NCI-H82 (cell line): Measurements from ENCODE around the gene FAM234B.

ENCODE experiments used
- DNase-seq: peaks from one replicate; lab custom pipeline; 2025; lab: John Stamatoyannopoulos, UW

The FAM234B gene

GRCh38 chr12:13093191-13093847 is 49.1 kb downstream of the FAM234B start:
- DNase-seq, result peak; percentile 88

GRCh38 chr12:13093848-13094220 is 49.7 kb downstream of the FAM234B start:
- peak; percentile 92 for DNase-seq

DNA sequence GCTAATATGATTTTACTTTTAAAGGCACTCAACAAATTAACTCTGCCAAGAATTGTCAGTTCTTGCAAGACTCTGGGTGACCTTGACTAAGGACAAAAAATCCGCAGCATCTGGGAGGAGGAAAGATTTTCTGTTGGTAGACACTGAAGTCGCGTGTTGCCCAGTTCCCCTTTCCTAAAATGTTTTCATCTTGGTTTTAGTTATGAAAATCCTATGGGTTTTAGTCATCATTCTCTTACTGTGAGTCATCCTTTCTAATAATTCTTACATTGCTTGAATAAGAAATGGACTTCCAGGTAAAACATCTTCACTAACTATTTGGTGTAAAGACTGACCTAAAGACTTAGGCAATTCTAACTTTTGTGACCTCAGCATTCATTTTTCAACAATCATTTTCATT is 50.2 kb downstream of the FAM234B start:
- DNase-seq, result peak; percentile 69

GRCh38 chr12:13095266-13095995 is 51.2 kb downstream of the FAM234B start:
- DNase-seq, result peak; percentile 99

DNA sequence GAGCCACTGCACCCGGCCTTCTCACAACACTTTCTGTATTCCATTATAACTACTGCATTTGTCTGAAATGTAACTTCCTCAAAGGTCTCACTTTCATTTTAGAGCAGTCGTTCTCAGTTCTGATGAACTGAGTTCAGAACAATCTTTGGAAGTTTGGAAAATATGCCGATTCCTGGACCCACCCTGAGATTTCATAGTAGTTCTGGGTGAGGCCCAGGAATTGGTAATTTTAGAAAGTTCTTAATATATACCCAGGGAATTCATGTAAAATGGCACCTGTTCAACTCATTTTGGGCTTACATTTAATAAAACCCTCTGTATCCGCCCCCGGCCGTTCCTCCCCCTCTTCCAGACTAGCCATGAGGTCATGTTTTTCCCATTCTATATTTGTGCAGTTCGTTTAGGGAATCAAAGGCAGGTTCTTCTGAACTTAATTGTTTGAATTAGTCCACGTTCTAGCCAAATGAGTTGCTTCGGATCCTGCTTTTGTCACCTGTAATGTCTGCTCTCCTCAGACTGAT is 53.4 kb downstream of the FAM234B start:
- no peak for DNase-seq

- no peak for DNase-seq
Observed at GRCh38 chr12:13099066-13099843, 55.1 kb downstream of the FAM234B start.

GRCh38 chr12:13099844-13100604 is 55.8 kb downstream of the FAM234B start:
- no peak for DNase-seq

DNA sequence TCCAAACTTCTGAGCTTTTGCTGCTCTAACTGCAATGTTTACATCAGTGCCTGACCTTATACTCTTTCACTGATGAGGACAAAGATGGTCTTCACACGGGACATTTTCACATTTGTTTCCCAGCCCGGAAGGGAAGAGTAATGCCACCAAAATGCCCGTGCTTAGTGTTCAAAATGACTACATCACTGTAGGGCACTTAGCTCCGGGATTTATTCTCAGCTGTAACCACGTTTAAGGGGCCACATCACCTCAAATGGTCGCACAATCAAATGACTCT is 56.4 kb downstream of the FAM234B start:
- DNase-seq, result no peak

GRCh38 chr12:13100882-13101769 is 56.9 kb downstream of the FAM234B start:
- DNase-seq, result peak; percentile 92

DNA sequence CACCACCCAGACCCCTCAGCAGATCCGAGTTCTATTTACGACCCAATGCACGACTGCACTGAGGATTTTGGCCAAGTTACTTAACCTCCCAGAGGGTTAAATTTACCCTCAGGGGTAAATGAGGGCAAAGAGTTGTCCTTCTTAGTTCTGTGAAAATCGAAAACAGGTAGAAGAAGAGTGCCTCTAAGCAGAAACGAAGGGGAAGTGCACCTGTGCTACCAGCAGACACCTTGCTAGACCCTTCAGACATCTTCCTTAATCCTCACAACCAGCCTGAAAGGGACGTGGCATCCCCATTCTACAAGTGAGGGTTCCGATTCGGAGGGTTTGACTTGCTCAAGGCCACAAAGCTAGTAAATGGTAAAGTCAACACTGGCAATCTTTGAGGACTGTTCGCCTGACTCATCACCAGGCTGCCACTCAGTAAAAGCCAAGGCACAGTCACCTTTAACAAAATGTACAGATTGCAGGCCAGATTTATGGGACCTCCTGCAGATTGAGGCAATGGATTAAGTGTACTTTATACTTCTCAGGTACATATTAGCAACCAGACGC is 57.7 kb downstream of the FAM234B start:
- DNase-seq, result peak; percentile 23

DNA sequence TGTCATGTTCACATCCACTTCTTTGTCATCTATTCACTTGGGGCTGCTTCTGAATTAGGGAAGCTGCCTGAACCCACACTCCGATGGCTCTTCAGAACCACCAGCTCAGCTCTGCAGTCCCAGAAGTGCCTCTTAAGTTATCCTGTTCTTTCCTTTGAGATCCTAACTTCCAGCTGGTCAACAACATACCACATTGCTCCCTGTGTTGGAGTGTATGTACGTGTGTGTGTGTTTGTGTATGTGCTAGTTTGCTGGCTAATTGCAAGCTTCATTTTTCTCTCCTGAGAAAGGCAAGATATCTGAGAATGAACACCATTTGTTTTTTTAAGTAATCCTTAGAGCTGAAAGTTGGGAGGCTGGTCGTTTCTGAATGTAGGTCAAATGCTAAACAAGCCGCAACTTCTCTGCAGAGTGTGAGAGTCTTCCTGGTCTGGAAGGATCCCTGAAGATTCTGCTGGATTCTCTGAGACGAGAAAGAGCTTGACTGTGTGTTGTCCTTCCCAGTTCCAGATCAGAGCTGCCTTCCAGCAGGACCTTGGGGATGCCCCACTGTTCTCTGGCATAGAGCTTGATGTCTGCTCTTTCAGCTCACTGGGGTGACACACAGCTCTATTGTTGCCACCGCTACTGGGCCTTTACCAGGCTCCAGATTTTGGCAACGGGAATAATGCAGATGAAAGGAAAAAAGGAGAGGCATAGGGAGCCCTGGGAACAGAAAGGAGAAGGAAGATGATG is 58.4 kb downstream of the FAM234B start:
- DNase-seq, result no peak

DNA sequence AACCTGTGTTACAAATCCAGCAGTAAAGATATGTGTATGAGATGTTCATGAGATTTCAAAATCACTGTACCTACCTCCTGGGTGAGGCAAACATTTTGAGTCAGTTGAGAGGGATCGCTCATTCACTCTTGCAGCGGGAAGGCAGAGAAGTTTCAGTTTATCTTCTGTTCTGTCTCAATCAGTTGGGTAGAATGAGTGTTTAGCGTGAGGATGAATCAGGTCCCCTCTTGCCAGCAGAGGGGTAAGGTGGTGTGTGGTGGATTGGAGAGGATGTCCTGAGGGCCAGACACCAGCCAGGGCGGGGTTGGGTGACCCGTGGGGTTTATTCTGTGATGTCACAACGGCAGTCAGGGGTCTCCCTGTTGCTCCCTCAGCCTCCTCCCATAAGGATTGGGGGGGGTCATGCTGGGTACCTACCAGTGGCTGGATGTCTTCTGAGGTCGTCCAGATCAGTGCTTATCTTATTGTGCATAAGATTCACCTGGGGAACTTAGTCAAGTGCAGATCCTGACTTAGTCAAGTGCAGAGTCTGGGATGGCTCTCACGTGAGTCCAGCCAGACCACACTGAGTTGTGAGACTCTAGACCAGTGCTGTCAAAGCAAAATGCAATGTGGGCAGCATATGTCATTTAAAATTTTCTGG is 59.3 kb downstream of the FAM234B start, which contains the start of gene GSG1:
Gene GSG1 (minus strand): TSS at position 277 of the 643 bp plus-strand sequence. CDS start 155 bp downstream, at position 122.
- DNase-seq, result no peak

DNA sequence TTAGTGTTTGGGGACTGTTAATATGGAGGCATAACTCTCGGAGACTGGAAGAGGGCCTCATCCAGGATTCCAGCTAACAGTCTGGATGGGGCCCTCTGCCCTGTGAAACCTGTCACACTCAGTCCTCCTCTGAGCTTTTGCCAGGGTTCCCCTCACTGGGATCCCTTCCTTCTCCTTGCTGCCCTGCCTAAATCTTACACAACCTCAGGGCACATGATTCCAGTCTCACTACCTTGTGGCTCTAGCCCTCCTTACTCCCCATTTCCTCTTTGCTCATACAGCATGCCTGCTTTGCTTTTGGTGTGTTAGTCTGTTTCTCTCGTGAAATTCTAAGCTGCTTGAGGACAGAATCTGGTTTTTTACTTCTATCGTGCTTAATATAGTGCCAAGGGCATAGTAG is 60.2 kb downstream of the FAM234B start:
- DNase-seq, result no peak

DNA sequence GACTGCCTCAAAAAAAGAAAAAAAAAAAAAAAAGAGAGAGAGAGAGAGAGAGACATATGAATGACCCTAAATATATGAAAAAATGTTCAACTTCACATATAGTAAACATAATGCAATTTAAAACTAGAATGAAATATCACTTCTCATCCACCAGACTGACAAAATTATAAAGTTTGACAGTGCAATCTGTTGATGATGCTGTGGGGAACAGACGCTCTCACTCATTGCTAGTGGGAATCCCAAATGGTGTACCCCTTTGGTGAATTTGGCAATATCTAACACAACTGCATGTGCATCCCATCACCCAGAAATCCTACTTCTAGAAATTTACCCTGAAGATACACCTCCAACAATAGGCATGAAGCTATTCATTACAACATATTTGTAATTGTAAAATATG is 61.6 kb downstream of the FAM234B start:
- no peak for DNase-seq

GRCh38 chr12:13106666-13107065 is 62.5 kb downstream of the FAM234B start:
- DNase-seq, result no peak

- DNase-seq, result no peak
Observed at GRCh38 chr12:13112968-13113367, 68.8 kb downstream of the FAM234B start.

DNA sequence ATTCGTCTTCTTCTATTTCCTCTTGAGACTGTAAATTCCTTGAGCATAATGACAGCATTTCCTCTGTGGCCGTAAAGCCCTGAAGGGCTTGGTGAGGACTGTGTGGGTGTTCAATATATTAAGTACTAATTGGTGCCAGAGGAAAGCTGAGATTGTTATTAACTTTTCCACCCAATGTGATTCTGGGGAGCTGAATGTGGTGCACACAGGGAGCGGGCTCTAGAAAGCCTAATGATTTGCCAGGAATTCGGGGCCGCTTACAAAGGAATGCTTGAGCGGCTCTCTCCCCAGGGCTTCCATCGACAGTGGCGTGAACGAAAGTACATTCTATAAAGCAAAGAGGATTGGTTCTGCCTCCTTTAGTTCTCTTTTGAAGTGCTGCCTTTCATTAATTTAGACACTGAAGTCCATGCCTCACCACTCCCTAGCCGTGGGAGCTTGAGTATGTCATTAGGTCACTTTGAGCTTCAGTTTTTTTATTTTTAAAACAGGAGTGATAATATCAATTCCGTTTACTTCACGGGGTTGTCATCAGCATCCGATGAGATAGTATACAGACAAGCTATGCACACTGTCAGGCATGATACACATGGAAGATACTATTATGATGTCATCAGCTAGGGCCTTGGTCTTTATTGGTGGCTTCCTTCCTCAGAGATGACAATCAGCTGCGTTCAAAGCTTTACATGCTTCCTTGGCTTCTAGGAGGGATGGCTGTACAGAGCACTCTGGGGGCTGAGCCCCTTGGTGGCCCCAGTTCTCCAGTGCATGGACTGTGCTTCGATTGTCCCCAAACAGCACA is 70.3 kb downstream of the FAM234B start:
- DNase-seq, result no peak

GRCh38 chr12:13116259-13116658 is 72.1 kb downstream of the FAM234B start:
- DNase-seq, result no peak

- DNase-seq, result no peak
Observed at GRCh38 chr12:13117029-13117428, 72.8 kb downstream of the FAM234B start.
